Esophagus muscularis mucosa (tissue), 4 donors: ENCODE data around the gene PRKCH. TPM values are rescaled to one million over a fixed set of nuclear protein-coding genes. Genes with fewer than 3 reads are reported as not detected.

Experiments used
- DNase-seq: peaks from one replicate; pipeline ENCODE4 v3.0.0-alpha.2; 2017; ENCODE audit errors: extremely low spot score
- H3K27ac ChIP-seq, 4 donors: fragments of 200-600 bp; sonication (generic); replicated peaks in 1 of 4; 1 replicate in 3 of 4; 2 replicates in 1 of 4; pipeline ENCODE4 v1.5.1; 2016 to 2019; ENCODE audit warnings: mild to moderate bottlenecking in 1 of 4
- H3K27me3 ChIP-seq, 4 donors: fragments of 200-600 bp; sonication (generic); one replicate each; pipeline versions ENCODE4 v1.5.1 to v1.6.0; 2016 to 2019
- H3K36me3 ChIP-seq, 4 donors: fragments of 200-600 bp; sonication (generic); one replicate each; pipeline ENCODE4 v1.5.1; 2016 to 2019
- H3K4me1 ChIP-seq, 4 donors: fragments of 200-600 bp; sonication (generic); one replicate each; pipeline ENCODE4 v1.5.1; 2016 to 2019
- H3K4me3 ChIP-seq, 4 donors: fragments of 200-600 bp; sonication (generic); 1 replicate in 2 of 4; 2 replicates in 2 of 4; pipeline ENCODE4 v1.5.1; 2016 to 2019; ENCODE audit warnings: mild to moderate bottlenecking in 4 of 4, moderate library complexity in 1 of 4
- H3K9me3 ChIP-seq, 4 donors: fragments of 200-600 bp; sonication (generic); 1 replicate in 3 of 4; 2 replicates in 1 of 4; pipeline ENCODE4 v1.5.1; 2016 to 2019
- CTCF ChIP-seq, 3 experiments: fragments of 200-600 bp in 2 of 3; fragments of 450-650 bp in 1 of 3; sonication (generic) in 2 of 3; IDR thresholded peaks; one replicate each; pipeline ENCODE4 v1.5.1; 2017 to 2019; ENCODE audit warnings: antibody characterized with exemption in 3 of 3, mild to moderate bottlenecking in 2 of 3, moderate library complexity in 1 of 3
- EP300 ChIP-seq: sonication (generic); formaldehyde crosslinking; IDR thresholded peaks from one replicate; pipeline ENCODE4 v1.6.1; 2017; ENCODE audit warnings: antibody characterized with exemption
- POLR2A ChIP-seq: fragments of 450-650 bp; IDR thresholded peaks from one replicate; pipeline ENCODE4 v1.6.1; 2017; ENCODE audit warnings: antibody characterized with exemption, moderate library complexity, mild to moderate bottlenecking, low read depth
- POLR2AphosphoS5 ChIP-seq, 2 donors: sonication (generic); formaldehyde crosslinking; IDR thresholded peaks; one replicate each; pipeline ENCODE4 v1.6.1; 2017; ENCODE audit warnings: antibody characterized with exemption in 2 of 2
- WGBS: methylation state at CpG from one replicate; pipeline ENCODE4 v1.1.5; 2018; 5-methylcytosine and 5-hydroxymethylcytosine counted together
- intact Hi-C: fragments of 100-400 bp; cut with DNase I; formaldehyde crosslinking; loops from one replicate; pipeline ENCODE4 v1.15.1; 2023
- total RNA-seq, 4 donors: library from RNA; depleted of rRNA; stranded (reverse); fragments of >200 nt; gene quantifications; one replicate each; pipeline versions ENCODE4 v1.1.0 to v1.2.1, GENCODE V29; 2016

Gene PRKCH
- total RNA-seq, 4 donors from 2014 or later: 13.3 to 67.6 (median 32.2) TPM

GRCh38 chr14:61433169-61433568 lies 111.8 kb downstream of the PRKCH start:
- Histone ChIP-seq H3K4me3 (no peak overlapping the region), H3K36me3 (no peaks in the 10 kb centered on the region), H3K9me3 (peaks cover 0 to 6% (median 0%) of the 10 kb centered on the region in 4 donors), H3K27me3 (peaks cover 0 to 4% (median 0%) of the 10 kb centered on the region in 4 donors), H3K4me1 (peaks cover 0 to 13% (median 2%) of the 10 kb centered on the region in 4 donors), H3K27ac (peak overlapping the region in 1 of 4 donors; percentile 22)
- WGBS: 28% methylated on average over 1 of the region's 1 CpG
- no peak for TF ChIP-seq POLR2A
- no peak for TF ChIP-seq CTCF (IDR thresholded peaks at IDR 0.05)
- TF ChIP-seq EP300: no peak
- no peak for TF ChIP-seq POLR2AphosphoS5 (IDR thresholded peaks at IDR 0.05)
- intact Hi-C loops: no loop called here
- DNase-seq: no peak

- intact Hi-C loops: no loop called here
- 36% methylated on average over 1 of the region's 1 CpG for WGBS
- H3K36me3 ChIP-seq: no peaks in the 10 kb centered on the region
Observed at GRCh38 chr14:61433828-61434227, 112.4 kb downstream of the PRKCH start.

DNA sequence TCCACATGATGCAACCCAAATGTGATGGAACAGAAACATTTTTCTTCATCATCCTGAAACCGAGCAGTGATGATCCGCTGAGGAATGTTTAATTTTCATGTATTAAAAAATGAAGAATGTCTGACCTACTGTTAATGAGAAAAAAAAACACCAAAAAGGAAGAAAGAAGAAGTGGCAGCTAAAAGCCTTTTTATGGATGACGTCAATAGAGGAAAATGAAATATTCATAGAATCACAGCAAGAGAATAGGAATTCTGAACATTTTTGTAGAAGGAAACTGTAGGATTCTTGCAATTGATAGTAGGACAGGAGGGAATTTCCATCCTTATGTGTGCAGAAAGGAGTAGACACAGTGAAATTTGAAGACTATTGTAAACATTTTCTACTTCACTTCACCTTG lies 112.9 kb downstream of the PRKCH start:
- H3K36me3 ChIP-seq: no peaks in the 10 kb centered on the region
- intact Hi-C loops: no loop called here
- WGBS: 69% methylated on average over 3 of the region's 3 CpGs
- no peak overlapping the region for H3K4me3 ChIP-seq
- H3K9me3 ChIP-seq: peaks cover 0 to 6% (median 0%) of the 10 kb centered on the region in 4 donors
- peaks cover 10 to 15% (median 13%) of the 10 kb centered on the region in 4 donors for H3K4me1 ChIP-seq
- DNase-seq: no peak
- H3K27me3 ChIP-seq: peaks cover 0 to 4% (median 0%) of the 10 kb centered on the region in 4 donors
- no peak for TF ChIP-seq POLR2A
- TF ChIP-seq POLR2AphosphoS5 (IDR thresholded peaks at IDR 0.05): no peak
- TF ChIP-seq CTCF (IDR thresholded peaks at IDR 0.05): no peak
- no peak for TF ChIP-seq EP300
- no peak overlapping the region for H3K27ac ChIP-seq

More at GRCh38 chr14:61433828-61434227, 112.4 kb downstream of the PRKCH start:
- H3K27me3 ChIP-seq: peaks cover 0 to 4% (median 0%) of the 10 kb centered on the region in 4 donors
- DNase-seq: no peak
- TF ChIP-seq POLR2A: no peak
- TF ChIP-seq CTCF (IDR thresholded peaks at IDR 0.05): no peak
- TF ChIP-seq POLR2AphosphoS5 (IDR thresholded peaks at IDR 0.05): no peak
- TF ChIP-seq EP300: no peak
- peaks cover 0 to 6% (median 0%) of the 10 kb centered on the region in 4 donors for H3K9me3 ChIP-seq
- H3K4me1 ChIP-seq: peaks cover 5 to 15% (median 8%) of the 10 kb centered on the region in 4 donors
- no peak overlapping the region for H3K27ac ChIP-seq
- H3K4me3 ChIP-seq: no peak overlapping the region

- H3K9me3 ChIP-seq: peaks cover 0 to 6% (median 0%) of the 10 kb centered on the region in 4 donors
- DNase-seq: peak; percentile 89
- intact Hi-C loops: no loop called here
- H3K4me3 ChIP-seq: no peak overlapping the region
- H3K36me3 ChIP-seq: no peaks in the 10 kb centered on the region
- no peak for TF ChIP-seq POLR2A
- no peak for TF ChIP-seq POLR2AphosphoS5 (IDR thresholded peaks at IDR 0.05)
- no peak for TF ChIP-seq CTCF (IDR thresholded peaks at IDR 0.05)
- 67% methylated on average over 4 of the region's 4 CpGs for WGBS
- no peak overlapping the region for H3K27ac ChIP-seq
- peaks cover 12 to 22% (median 18%) of the 10 kb centered on the region in 4 donors for H3K4me1 ChIP-seq
- peaks cover 0 to 4% (median 0%) of the 10 kb centered on the region in 4 donors for H3K27me3 ChIP-seq
Observed at GRCh38 chr14:61435563-61436337, 114.4 kb downstream of the PRKCH start.
